ENCODE measurements around the gene PTN.

The PTN gene

DNA sequence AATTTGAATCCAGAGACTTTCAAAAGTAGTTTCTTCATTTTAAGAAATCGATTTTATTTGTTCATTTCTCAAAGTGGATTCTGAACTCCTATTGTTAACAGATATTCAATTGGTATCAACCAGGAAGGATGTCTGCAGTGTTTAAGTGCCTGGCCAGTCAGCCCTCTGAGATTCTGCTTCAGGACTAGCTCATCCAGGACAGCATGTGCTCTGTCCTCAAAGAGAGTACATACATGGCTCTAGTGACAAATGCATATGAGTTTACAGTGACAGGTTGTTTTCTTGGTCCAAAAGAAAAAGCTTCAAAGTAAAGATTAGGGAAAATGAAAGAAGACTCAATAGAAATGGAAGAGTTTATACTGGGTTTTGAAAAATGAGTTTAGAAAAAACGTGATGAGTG is 8.4 kb upstream of the PTN start:
- no peak overlapping the region for H2BK120ac ChIP-seq (ENCODE audit: low read depth, low read length)
- H3K36me3 ChIP-seq (replicated peaks in 1 of 2; ENCODE audit: control insufficient read depth in 2 of 2, insufficient read depth in 2 of 2, low read length in 2 of 2) = no peaks in the 10 kb centered on the region
- no peak overlapping the region for H3K4ac ChIP-seq (ENCODE audit: low read length)
- peaks cover 0 to 2% of the 10 kb centered on the region in 2 donors for H3K4me1 ChIP-seq (ENCODE audit: control insufficient read depth in 2 of 2, insufficient read depth in 1 of 2, low read depth in 1 of 2, low read length in 2 of 2)
- no peak overlapping the region for H4K8ac ChIP-seq (ENCODE audit: low read depth, low read length)
- no peak overlapping the region for H3K14ac ChIP-seq (ENCODE audit: low read length)
- peaks cover 2 to 4% of the 10 kb centered on the region in 2 donors for H3K9me3 ChIP-seq (replicated peaks in 1 of 2; ENCODE audit: control insufficient read depth in 2 of 2, insufficient read depth in 1 of 2, low read depth in 1 of 2, low read length in 2 of 2)
- no peak overlapping the region for H2BK15ac ChIP-seq (ENCODE audit: low read length)
- H3K4me2 ChIP-seq (ENCODE audit: insufficient read depth, low read length, poor library complexity, severe bottlenecking) = no peak overlapping the region
- no peak overlapping the region for H4K91ac ChIP-seq (ENCODE audit: low read depth, low read length, poor library complexity)
- no peak overlapping the region for H3K9ac ChIP-seq (ENCODE audit: low read depth, low read length, poor library complexity)
- no peak overlapping the region for H2AK5ac ChIP-seq (ENCODE audit: low read depth, low read length)
- 100% methylated on average over 1 of the region's 2 CpGs; no CpG with 5 or more reads in 1 of the 2 donors for WGBS, 2 donors (ENCODE audit: extremely low coverage in 2 of 2, insufficient read length in 2 of 2, insufficient replicate concordance in 1 of 2)
- no peak overlapping the region for H3K23ac ChIP-seq (ENCODE audit: low read depth, low read length, poor library complexity)
- no peak overlapping the region for H2BK5ac ChIP-seq (ENCODE audit: low read length)
- H3K4me3 ChIP-seq (ENCODE audit: low read length in 2 of 2) = no peak overlapping the region
- no peaks in the 10 kb centered on the region for H3K27me3 ChIP-seq (ENCODE audit: control insufficient read depth in 3 of 3, insufficient read depth in 3 of 3, low read depth in 1 of 3, low read length in 3 of 3)
- DNase-seq (ENCODE audit: low spot score) = no peak
- H3K27ac ChIP-seq (replicated peaks; ENCODE audit: low read length) = no peak overlapping the region
- H3K18ac ChIP-seq (ENCODE audit: low read length) = no peak overlapping the region
- no peaks in the 10 kb centered on the region for H3K79me1 ChIP-seq (ENCODE audit: low read depth, low read length)
- H2AFZ ChIP-seq (ENCODE audit: low read length) = no peak overlapping the region
- H2BK12ac ChIP-seq (ENCODE audit: low read length) = no peak overlapping the region

DNA sequence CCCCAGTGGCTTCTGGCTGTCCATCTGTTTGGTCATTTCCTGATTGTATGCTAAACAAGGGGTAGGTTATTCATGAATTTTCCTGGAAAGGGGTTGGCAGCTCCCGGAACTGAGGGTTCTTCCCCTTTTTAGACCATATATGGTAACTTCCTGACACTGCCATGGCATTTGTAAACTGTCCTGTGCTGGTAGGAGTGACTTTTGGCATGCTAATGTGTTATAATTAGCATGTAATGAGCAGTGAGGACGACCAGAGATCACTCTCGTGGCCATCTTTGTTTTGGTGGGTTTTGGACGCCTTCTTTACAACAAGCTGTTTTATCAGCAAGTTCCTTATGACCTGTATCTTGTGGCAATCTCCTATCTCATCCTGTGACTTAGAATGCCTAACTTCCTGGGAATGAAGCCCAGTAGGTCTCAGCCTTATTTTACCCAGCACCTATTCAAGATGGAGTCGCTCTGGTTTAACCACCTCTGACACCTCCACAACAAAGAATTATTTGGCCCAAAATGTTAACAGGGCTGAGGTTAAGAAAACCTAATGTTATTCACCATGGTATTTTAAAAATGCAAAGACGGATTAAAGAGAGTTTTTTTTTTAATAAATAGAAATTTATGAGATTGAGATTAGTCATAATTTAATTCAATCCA is 2.4 kb upstream of the PTN start:
- WGBS, 2 donors (ENCODE audit: extremely low coverage in 2 of 2, insufficient read length in 2 of 2, insufficient replicate concordance in 1 of 2) = no CpG with 5 or more reads among the region's 6 CpGs
- H3K36me3 ChIP-seq (replicated peaks in 1 of 2; ENCODE audit: control insufficient read depth in 2 of 2, insufficient read depth in 2 of 2, low read length in 2 of 2) = no peaks in the 10 kb centered on the region
- no peak overlapping the region for H3K4ac ChIP-seq (ENCODE audit: low read length)
- no peak overlapping the region for H2BK15ac ChIP-seq (ENCODE audit: low read length)
- no peak overlapping the region for H3K23ac ChIP-seq (ENCODE audit: low read depth, low read length, poor library complexity)
- H2BK12ac ChIP-seq (ENCODE audit: low read length) = no peak overlapping the region
- no peak overlapping the region for H3K9ac ChIP-seq (ENCODE audit: low read depth, low read length, poor library complexity)
- no peak overlapping the region for H3K4me3 ChIP-seq (ENCODE audit: low read length in 2 of 2)
- H3K4me2 ChIP-seq (ENCODE audit: insufficient read depth, low read length, poor library complexity, severe bottlenecking) = no peak overlapping the region
- H3K27me3 ChIP-seq (ENCODE audit: control insufficient read depth in 3 of 3, insufficient read depth in 3 of 3, low read depth in 1 of 3, low read length in 3 of 3) = no peaks in the 10 kb centered on the region
- H3K79me1 ChIP-seq (ENCODE audit: low read depth, low read length) = no peaks in the 10 kb centered on the region
- H3K18ac ChIP-seq (ENCODE audit: low read length) = no peak overlapping the region
- no peak overlapping the region for H3K27ac ChIP-seq (replicated peaks; ENCODE audit: low read length)
- no peak overlapping the region for H3K14ac ChIP-seq (ENCODE audit: low read length)
- no peak overlapping the region for H4K91ac ChIP-seq (ENCODE audit: low read depth, low read length, poor library complexity)
- no peak overlapping the region for H2BK120ac ChIP-seq (ENCODE audit: low read depth, low read length)
- H2BK5ac ChIP-seq (ENCODE audit: low read length) = no peak overlapping the region
- peaks cover 0 to 6% of the 10 kb centered on the region in 2 donors for H3K4me1 ChIP-seq (ENCODE audit: control insufficient read depth in 2 of 2, insufficient read depth in 1 of 2, low read depth in 1 of 2, low read length in 2 of 2)
- no peak for DNase-seq (ENCODE audit: low spot score)
- no peak overlapping the region for H4K8ac ChIP-seq (ENCODE audit: low read depth, low read length)
- H2AFZ ChIP-seq (ENCODE audit: low read length) = peak overlapping the region; percentile 59
- no peaks in the 10 kb centered on the region for H3K9me3 ChIP-seq (replicated peaks in 1 of 2; ENCODE audit: control insufficient read depth in 2 of 2, insufficient read depth in 1 of 2, low read depth in 1 of 2, low read length in 2 of 2)
- H2AK5ac ChIP-seq (ENCODE audit: low read depth, low read length) = no peak overlapping the region

DNA sequence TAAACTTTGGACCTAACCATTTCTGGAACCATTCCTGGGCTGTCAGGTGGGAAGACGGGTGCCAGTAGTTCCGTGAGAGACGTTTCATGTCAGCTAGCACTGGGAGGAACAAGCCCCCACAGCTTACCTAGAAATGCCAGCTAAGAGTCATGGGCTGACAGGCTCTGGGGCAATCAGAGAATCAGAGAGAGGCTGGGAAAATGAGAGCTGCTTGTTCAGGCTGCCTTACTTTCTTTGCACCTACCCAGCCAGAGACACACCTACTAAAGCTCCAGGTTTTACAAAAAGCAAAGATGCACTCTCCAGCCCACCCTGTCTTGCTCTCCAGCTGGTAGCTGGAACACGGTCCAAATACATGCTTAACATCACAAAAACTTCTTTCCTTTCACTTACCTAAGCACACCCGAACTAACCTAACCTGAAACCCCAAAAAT is 688 bp downstream of the PTN start:
- peak overlapping the region; percentile 93 for H2AFZ ChIP-seq (ENCODE audit: low read length)
- H2BK12ac ChIP-seq (ENCODE audit: low read length) = no peak overlapping the region
- no peaks in the 10 kb centered on the region for H3K79me1 ChIP-seq (ENCODE audit: low read depth, low read length)
- H3K36me3 ChIP-seq (replicated peaks in 1 of 2; ENCODE audit: control insufficient read depth in 2 of 2, insufficient read depth in 2 of 2, low read length in 2 of 2) = peaks cover 0 to 19% of the 10 kb centered on the region in 2 donors
- peak overlapping the region; percentile 28 for H2BK15ac ChIP-seq (ENCODE audit: low read length)
- peak overlapping the region; percentile 85 for H3K18ac ChIP-seq (ENCODE audit: low read length)
- H3K27me3 ChIP-seq (ENCODE audit: control insufficient read depth in 3 of 3, insufficient read depth in 3 of 3, low read depth in 1 of 3, low read length in 3 of 3) = no peaks in the 10 kb centered on the region
- H2AK5ac ChIP-seq (ENCODE audit: low read depth, low read length) = no peak overlapping the region
- H4K91ac ChIP-seq (ENCODE audit: low read depth, low read length, poor library complexity) = no peak overlapping the region
- H3K27ac ChIP-seq (replicated peaks; ENCODE audit: low read length) = peak overlapping the region; percentile 85
- H2BK120ac ChIP-seq (ENCODE audit: low read depth, low read length) = no peak overlapping the region
- no peak overlapping the region for H3K4ac ChIP-seq (ENCODE audit: low read length)
- no peak overlapping the region for H4K8ac ChIP-seq (ENCODE audit: low read depth, low read length)
- WGBS, 2 donors (ENCODE audit: extremely low coverage in 2 of 2, insufficient read length in 2 of 2, insufficient replicate concordance in 1 of 2) = no CpG with 5 or more reads among the region's 5 CpGs
- H3K4me2 ChIP-seq (ENCODE audit: insufficient read depth, low read length, poor library complexity, severe bottlenecking) = peak overlapping the region; percentile 89
- peaks cover 4 to 8% of the 10 kb centered on the region in 2 donors for H3K4me1 ChIP-seq (ENCODE audit: control insufficient read depth in 2 of 2, insufficient read depth in 1 of 2, low read depth in 1 of 2, low read length in 2 of 2)
- peak; percentile 15 for DNase-seq (ENCODE audit: low spot score)
- peak overlapping the region; percentile 72 to 83 for H3K4me3 ChIP-seq (ENCODE audit: low read length in 2 of 2)
- no peak overlapping the region for H3K23ac ChIP-seq (ENCODE audit: low read depth, low read length, poor library complexity)
- no peak overlapping the region for H3K14ac ChIP-seq (ENCODE audit: low read length)
- peaks cover 0 to 20% of the 10 kb centered on the region in 2 donors for H3K9me3 ChIP-seq (replicated peaks in 1 of 2; ENCODE audit: control insufficient read depth in 2 of 2, insufficient read depth in 1 of 2, low read depth in 1 of 2, low read length in 2 of 2)
- peak overlapping the region; percentile 94 for H3K9ac ChIP-seq (ENCODE audit: low read depth, low read length, poor library complexity)
- H2BK5ac ChIP-seq (ENCODE audit: low read length) = no peak overlapping the region

DNA sequence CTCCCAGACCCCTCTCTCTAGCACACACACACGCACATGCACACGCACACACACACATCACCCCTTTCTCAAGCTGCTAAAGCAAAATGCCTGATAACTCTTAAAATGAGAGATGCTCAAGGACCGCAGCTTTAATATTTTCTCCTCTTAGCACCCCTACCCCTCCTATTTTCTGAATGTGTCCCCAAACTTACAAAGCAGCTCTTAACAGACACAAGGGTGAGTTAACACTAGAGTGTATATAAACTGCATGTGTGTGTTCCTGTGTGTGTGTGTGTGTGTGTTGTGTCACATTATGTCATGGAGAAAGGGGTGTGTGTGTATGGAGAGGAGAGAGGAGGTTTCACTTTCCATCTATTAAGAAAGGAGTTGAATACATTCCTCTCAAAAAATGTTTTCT is 1.3 kb downstream of the PTN start:
- Histone ChIP-seq H4K91ac (ENCODE audit: low read depth, low read length, poor library complexity) (no peak overlapping the region), H3K9ac (ENCODE audit: low read depth, low read length, poor library complexity) (no peak overlapping the region), H2AFZ (ENCODE audit: low read length) (peak overlapping the region; percentile 79), H2BK15ac (ENCODE audit: low read length) (no peak overlapping the region), H3K4ac (ENCODE audit: low read length) (no peak overlapping the region), H3K79me1 (ENCODE audit: low read depth, low read length) (no peaks in the 10 kb centered on the region), H4K8ac (ENCODE audit: low read depth, low read length) (no peak overlapping the region), H3K14ac (ENCODE audit: low read length) (no peak overlapping the region), H3K18ac (ENCODE audit: low read length) (no peak overlapping the region), H3K27ac (replicated peaks; ENCODE audit: low read length) (no peak overlapping the region), H3K36me3 (replicated peaks in 1 of 2; ENCODE audit: control insufficient read depth in 2 of 2, insufficient read depth in 2 of 2, low read length in 2 of 2) (peaks cover 0 to 24% of the 10 kb centered on the region in 2 donors), H3K27me3 (ENCODE audit: control insufficient read depth in 3 of 3, insufficient read depth in 3 of 3, low read depth in 1 of 3, low read length in 3 of 3) (no peaks in the 10 kb centered on the region), H2AK5ac (ENCODE audit: low read depth, low read length) (no peak overlapping the region), H3K4me3 (ENCODE audit: low read length in 2 of 2) (peak overlapping the region; percentile 23 to 72), H3K4me1 (ENCODE audit: control insufficient read depth in 2 of 2, insufficient read depth in 1 of 2, low read depth in 1 of 2, low read length in 2 of 2) (peaks cover 4 to 8% of the 10 kb centered on the region in 2 donors), H3K9me3 (replicated peaks in 1 of 2; ENCODE audit: control insufficient read depth in 2 of 2, insufficient read depth in 1 of 2, low read depth in 1 of 2, low read length in 2 of 2) (peaks cover 0 to 24% of the 10 kb centered on the region in 2 donors), H3K4me2 (ENCODE audit: insufficient read depth, low read length, poor library complexity, severe bottlenecking) (peak overlapping the region; percentile 50), H2BK12ac (ENCODE audit: low read length) (no peak overlapping the region), H3K23ac (ENCODE audit: low read depth, low read length, poor library complexity) (no peak overlapping the region), H2BK120ac (ENCODE audit: low read depth, low read length) (no peak overlapping the region), H2BK5ac (ENCODE audit: low read length) (no peak overlapping the region)
- DNase-seq (ENCODE audit: low spot score) = no peak
- WGBS, 2 donors (ENCODE audit: extremely low coverage in 2 of 2, insufficient read length in 2 of 2, insufficient replicate concordance in 1 of 2) = no CpG with 5 or more reads among the region's 3 CpGs

Data from neuronal stem cell (in vitro differentiated cells).